Measurements from ENCODE around the gene KDSR. TPM values are rescaled to one million over a fixed set of nuclear protein-coding genes. Genes with fewer than 3 reads are reported as not detected.

Gene KDSR
- total and polyA plus RNA-seq, 2 experiments from 2014 or later = 31.2 to 55.1 TPM

DNA sequence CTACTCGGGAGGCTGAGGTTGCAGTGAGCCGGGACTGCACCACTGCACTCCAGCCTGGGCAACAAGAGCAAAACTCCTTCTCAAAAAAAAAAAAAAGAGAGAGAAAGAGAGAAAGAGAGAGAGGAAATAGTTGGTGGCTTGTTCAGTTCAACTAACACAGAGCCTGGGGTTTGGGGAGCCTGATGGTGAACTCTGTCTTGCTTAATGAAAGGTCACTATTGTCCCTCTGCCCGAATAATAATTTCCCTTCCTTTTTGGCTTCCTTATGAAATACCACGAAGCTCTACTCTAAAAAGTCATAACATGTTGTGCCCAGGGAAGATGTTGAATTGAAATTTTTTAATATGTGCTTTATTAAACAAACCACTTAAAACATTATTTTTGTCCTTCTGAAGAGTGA, 64.8 kb downstream of the KDSR start:
- Histone ChIP-seq H3K36me3 (ENCODE audit: low read depth) (no peaks in the 10 kb centered on the region), H3K27me3 (replicated peaks; ENCODE audit: insufficient read depth) (no peaks in the 10 kb centered on the region), H3K4me1 (ENCODE audit: insufficient read depth) (no peaks in the 10 kb centered on the region), H4K20me1 (ENCODE audit: insufficient read depth) (no peaks in the 10 kb centered on the region), H3K9me2 (ENCODE audit: insufficient read depth) (no peaks in the 10 kb centered on the region), H3K4me3 (no peak overlapping the region), H3F3A (ENCODE audit: insufficient read depth) (no peaks in the 10 kb centered on the region), H3K4me2 (ENCODE audit: unreplicated experiment) (no peak overlapping the region), H3K9me3 (ENCODE audit: low read depth) (no peaks in the 10 kb centered on the region), H3K79me2 (ENCODE audit: insufficient read depth) (no peaks in the 10 kb centered on the region), H2AFZ (no peak overlapping the region), H3K27ac (no peak overlapping the region), H3K9ac (no peak overlapping the region)
- in situ Hi-C loops (cut with MboI) = no loop called here
- 55 to 57% methylated on average over 4 of the region's 4 CpGs for WGBS, 2 experiments (ENCODE audit: low coverage in 1 of 2, low lambda C conversion rate in 2 of 2, missing lambda C conversion rate in 2 of 2)
- DNase-seq = no peak
- TF ChIP-seq EZH2phosphoT487 (IDR thresholded peaks at IDR 0.05; ENCODE audit: insufficient read depth, low read depth) (no peak), EZH2 (IDR thresholded peaks at IDR 0.05; ENCODE audit: insufficient read depth, poor library complexity, severe bottlenecking) (no peak)

- H4K20me1 ChIP-seq (ENCODE audit: insufficient read depth) = no peaks in the 10 kb centered on the region
- no peaks in the 10 kb centered on the region for H3K27me3 ChIP-seq (replicated peaks; ENCODE audit: insufficient read depth)
- H3K9ac ChIP-seq = no peak overlapping the region
- H3K9me2 ChIP-seq (ENCODE audit: insufficient read depth) = no peaks in the 10 kb centered on the region
- DNase-seq = no peak
- no peaks in the 10 kb centered on the region for H3K36me3 ChIP-seq (ENCODE audit: low read depth)
- H3K4me3 ChIP-seq = no peak overlapping the region
- TF ChIP-seq EZH2 (IDR thresholded peaks at IDR 0.05; ENCODE audit: insufficient read depth, poor library complexity, severe bottlenecking) (no peak), EZH2phosphoT487 (IDR thresholded peaks at IDR 0.05; ENCODE audit: insufficient read depth, low read depth) (no peak)
- no peaks in the 10 kb centered on the region for H3F3A ChIP-seq (ENCODE audit: insufficient read depth)
- H3K27ac ChIP-seq = no peak overlapping the region
- H2AFZ ChIP-seq = no peak overlapping the region
- no peak overlapping the region for H3K4me2 ChIP-seq (ENCODE audit: unreplicated experiment)
- H3K9me3 ChIP-seq (ENCODE audit: low read depth) = no peaks in the 10 kb centered on the region
- in situ Hi-C loops (cut with MboI) = no loop called here
- no peaks in the 10 kb centered on the region for H3K4me1 ChIP-seq (ENCODE audit: insufficient read depth)
- WGBS, 2 experiments (ENCODE audit: low coverage in 1 of 2, low lambda C conversion rate in 2 of 2, missing lambda C conversion rate in 2 of 2) = 79 to 81% methylated on average over 9 of the region's 9 CpGs
- no peaks in the 10 kb centered on the region for H3K79me2 ChIP-seq (ENCODE audit: insufficient read depth)
These were observed 65.6 kb downstream of the KDSR start for GRCh38 chr18:63301434-63301833.

DNA sequence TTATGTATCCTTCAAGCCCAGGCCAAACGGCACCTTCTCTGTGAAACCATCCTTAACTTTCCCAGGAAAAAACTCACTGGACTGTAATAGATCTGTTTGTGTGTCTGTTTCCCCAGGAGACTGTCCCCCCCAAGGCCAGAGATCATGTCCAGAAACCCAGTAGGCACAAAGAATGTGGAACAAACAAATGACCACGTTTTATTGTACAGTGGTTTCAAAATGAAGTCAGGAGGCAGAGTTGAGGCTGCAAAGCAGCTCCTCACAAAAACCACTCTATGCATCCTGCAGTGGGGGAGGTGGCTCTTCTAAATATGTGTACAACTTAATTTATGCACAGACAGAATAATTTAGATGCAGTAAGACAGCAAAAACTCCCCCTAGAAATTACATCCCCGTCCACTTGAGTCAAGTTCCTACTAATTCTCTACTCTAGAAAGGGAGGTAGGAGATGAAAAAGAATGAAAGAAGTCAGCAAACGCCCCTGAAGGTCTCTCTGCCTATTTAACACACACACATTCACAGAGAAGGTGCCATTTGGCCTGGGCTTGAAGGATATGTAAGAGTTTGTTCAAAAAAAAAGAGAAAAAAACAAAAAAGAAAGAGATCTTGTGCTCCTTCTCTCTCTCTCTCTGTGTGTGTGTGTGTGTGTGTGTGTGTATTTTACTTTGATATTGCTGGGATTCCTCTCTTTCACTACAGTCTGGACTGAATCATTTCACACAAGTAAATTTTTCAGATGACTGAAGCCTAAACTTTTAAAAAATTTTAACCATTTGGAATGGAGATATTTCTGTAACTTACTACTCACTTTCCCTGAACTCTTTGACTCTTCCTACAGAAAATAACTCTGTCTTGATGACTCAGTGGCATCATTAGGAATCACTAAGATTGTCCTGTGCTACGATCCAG, 66.9 kb downstream of the KDSR start:
- Histone ChIP-seq H3K4me1 (ENCODE audit: insufficient read depth) (no peaks in the 10 kb centered on the region), H3K4me3 (no peak overlapping the region), H3K79me2 (ENCODE audit: insufficient read depth) (no peaks in the 10 kb centered on the region), H3K9me2 (ENCODE audit: insufficient read depth) (no peaks in the 10 kb centered on the region), H3K36me3 (ENCODE audit: low read depth) (no peaks in the 10 kb centered on the region), H3K27me3 (replicated peaks; ENCODE audit: insufficient read depth) (no peaks in the 10 kb centered on the region), H3K9ac (no peak overlapping the region), H3K27ac (no peak overlapping the region), H3K9me3 (ENCODE audit: low read depth) (no peaks in the 10 kb centered on the region), H3K4me2 (ENCODE audit: unreplicated experiment) (no peak overlapping the region), H2AFZ (no peak overlapping the region), H4K20me1 (ENCODE audit: insufficient read depth) (no peaks in the 10 kb centered on the region), H3F3A (ENCODE audit: insufficient read depth) (no peaks in the 10 kb centered on the region)
- WGBS, 2 experiments (ENCODE audit: low coverage in 1 of 2, low lambda C conversion rate in 2 of 2, missing lambda C conversion rate in 2 of 2) = 82 to 86% methylated on average over 5 of the region's 5 CpGs
- in situ Hi-C loops (cut with MboI) = no loop called here
- TF ChIP-seq EZH2phosphoT487 (IDR thresholded peaks at IDR 0.05; ENCODE audit: insufficient read depth, low read depth) = no peak
- TF ChIP-seq EZH2 (IDR thresholded peaks at IDR 0.05; ENCODE audit: insufficient read depth, poor library complexity, severe bottlenecking) = no peak
- DNase-seq = peak; percentile 23

DNA sequence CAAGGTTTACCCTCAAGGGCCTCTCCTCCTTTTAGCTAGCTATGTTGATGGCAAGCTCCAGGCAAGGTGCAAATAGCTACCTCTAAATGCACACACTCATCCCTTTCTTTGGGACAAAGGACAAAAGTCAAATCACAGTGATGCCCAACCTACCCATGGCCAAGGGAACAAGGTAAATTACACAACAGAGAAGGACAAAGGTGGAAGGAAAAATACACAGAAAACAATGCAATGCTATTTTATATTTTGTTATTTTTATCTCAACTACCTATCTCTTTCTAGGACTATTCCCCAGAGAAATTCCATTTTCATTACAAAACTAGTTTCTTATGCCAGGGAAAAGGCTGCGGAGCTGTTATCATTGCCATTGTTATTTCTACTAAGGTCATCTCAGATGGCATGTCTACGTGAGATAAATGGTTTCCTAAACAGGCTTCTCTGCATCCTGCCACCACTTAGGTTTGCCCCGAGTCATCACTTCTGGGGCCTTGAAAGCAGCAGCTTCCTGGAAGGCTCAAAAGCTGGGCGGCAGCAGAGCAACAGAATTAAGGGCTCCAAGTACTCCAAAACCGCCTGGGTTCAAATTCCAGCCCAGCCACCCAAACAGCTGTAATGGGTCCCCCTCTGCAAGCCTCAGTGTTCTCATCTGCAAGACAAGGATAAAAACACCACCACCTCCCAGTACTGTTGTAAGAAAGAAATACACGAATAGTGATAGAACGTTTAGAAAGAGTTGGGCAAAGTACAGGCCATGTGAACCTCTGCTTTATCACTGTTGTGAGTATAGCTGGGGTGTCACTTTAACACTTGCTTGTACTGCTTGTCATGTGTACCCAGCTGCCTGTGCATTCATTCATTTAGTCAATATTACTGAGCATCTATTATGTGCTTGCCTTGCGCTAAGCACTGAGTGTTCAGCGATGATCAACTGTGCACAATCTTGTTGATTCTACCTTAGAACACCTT, 68.3 kb downstream of the KDSR start:
- no peaks in the 10 kb centered on the region for H3K27me3 ChIP-seq (replicated peaks; ENCODE audit: insufficient read depth)
- H3K4me2 ChIP-seq (ENCODE audit: unreplicated experiment) = no peak overlapping the region
- DNase-seq = no peak
- H4K20me1 ChIP-seq (ENCODE audit: insufficient read depth) = no peaks in the 10 kb centered on the region
- H3K4me1 ChIP-seq (ENCODE audit: insufficient read depth) = no peaks in the 10 kb centered on the region
- H2AFZ ChIP-seq = no peak overlapping the region
- no peaks in the 10 kb centered on the region for H3K79me2 ChIP-seq (ENCODE audit: insufficient read depth)
- H3K9me2 ChIP-seq (ENCODE audit: insufficient read depth) = no peaks in the 10 kb centered on the region
- in situ Hi-C loops (cut with MboI) = no loop called here
- no peaks in the 10 kb centered on the region for H3F3A ChIP-seq (ENCODE audit: insufficient read depth)
- no peaks in the 10 kb centered on the region for H3K36me3 ChIP-seq (ENCODE audit: low read depth)
- H3K4me3 ChIP-seq = no peak overlapping the region
- no peak overlapping the region for H3K9ac ChIP-seq
- 86 to 88% methylated on average over 9 of the region's 9 CpGs for WGBS, 2 experiments (ENCODE audit: low coverage in 1 of 2, low lambda C conversion rate in 2 of 2, missing lambda C conversion rate in 2 of 2)
- no peak overlapping the region for H3K27ac ChIP-seq
- TF ChIP-seq EZH2 (IDR thresholded peaks at IDR 0.05; ENCODE audit: insufficient read depth, poor library complexity, severe bottlenecking) (no peak), EZH2phosphoT487 (IDR thresholded peaks at IDR 0.05; ENCODE audit: insufficient read depth, low read depth) (no peak)
- H3K9me3 ChIP-seq (ENCODE audit: low read depth) = no peaks in the 10 kb centered on the region
